ENCODE data around the gene ZAP70. TPM values are rescaled to one million over a fixed set of nuclear protein-coding genes. Genes with fewer than 3 reads are reported as not detected.

Gene ZAP70
- total RNA-seq (100 to 1,000 TPM; 449 to 534 (median 468) TPM), total RNA-seq (197 to 770 (median 521) reads per million in 29 experiments)
- total RNA-seq (2013) = 310 TPM

GRCh38 chr2:97713296-97714083 is at the start of gene ZAP70:
TSS of gene ZAP70 (plus strand) at chr2:97713576. CDS start at chr2:97724037, 10,461 bp downstream.
- peak; percentile 77 to 81 (median 78) for ATAC-seq (replicated peaks in 1 of 4)
- under 1% methylated on average over 16 of the region's 21 CpGs for WGBS (ENCODE audit: insufficient coverage)
- Mint-ChIP-seq H3K36me3 (peaks cover 32% of the 10 kb centered on the region), H3K27me3 (no peaks in the 10 kb centered on the region), H3K9me3 (no peaks in the 10 kb centered on the region), H3K27ac (peak within 1 kb of the TSS; percentile 100), H3K4me1 (peaks cover 77 to 90% (median 85%) of the 10 kb centered on the region in 3 donors), H3K4me3 (peak within 1 kb of the TSS; percentile 93 to 98 (median 94))
- Histone ChIP-seq H3K4me3 (ENCODE audit: control insufficient read depth in 1 of 2, extremely low read depth in 1 of 2, low read length in 1 of 2) (peak within 1 kb of the TSS; percentile 89 to 91), H3K27ac (ENCODE audit: low read length) (peak within 1 kb of the TSS; percentile 89), H3K36me3 (ENCODE audit: control insufficient read depth in 2 of 2, extremely low read depth in 1 of 2, insufficient read depth in 1 of 2, low read length in 1 of 2) (peaks cover 5 to 23% of the 10 kb centered on the region in 2 donors), H3K9me3 (no peaks in the 10 kb centered on the region), H3K27me3 (replicated peaks in 1 of 2; ENCODE audit: control insufficient read depth in 2 of 2, extremely low read depth in 1 of 2, insufficient read depth in 2 of 2, low read length in 1 of 2) (peaks cover 0 to 2% of the 10 kb centered on the region in 2 experiments), H3K4me1 (ENCODE audit: control insufficient read depth in 1 of 2, extremely low read depth in 1 of 2, insufficient read depth in 2 of 2, low read length in 2 of 2) (peaks cover 52 to 84% of the 10 kb centered on the region in 2 experiments)
- CTCF ChIA-PET = interaction anchor here in 1 of 2 donors (0.6 to 1.2 kb wide), 3 partner anchors 9 to 68 kb away, joined by 3 read pairs; partner anchors contain the start of gene COX5B
- POLR2A ChIA-PET = no interaction called here
- DNase-seq = peak; percentile 48 to 81 (median 60)

- DNase-seq (no peak), ATAC-seq (replicated peaks in 1 of 4) (no peak)
- H3K9me3 Mint-ChIP-seq = no peaks in the 10 kb centered on the region
- ChIA-PET POLR2A (interaction anchor here (0.7 to 4.2 kb wide), 5 partner anchors 15 to 795 kb away, joined by 3 to 45 read pairs (median 3); partner anchors contain the start of gene COX5B (in 2 of the 2)), CTCF (interaction anchor here in 1 of 2 donors (0.8 to 4.2 kb wide), 6 partner anchors 18 to 79 kb away, joined by 5 to 38 read pairs (median 8); partner anchors contain the start of gene COX5B)
- H3K4me1 Mint-ChIP-seq = peaks cover 32 to 35% (median 34%) of the 10 kb centered on the region in 3 donors
- H3K36me3 Mint-ChIP-seq = peaks cover 6% of the 10 kb centered on the region
- under 1% methylated on average over 46 of the region's 46 CpGs for WGBS (ENCODE audit: insufficient coverage)
- Histone ChIP-seq H3K9me3 (no peaks in the 10 kb centered on the region), H3K4me3 (ENCODE audit: control insufficient read depth in 1 of 2, extremely low read depth in 1 of 2, low read length in 1 of 2) (peak overlapping the region; percentile 67 to 88), H3K27me3 (replicated peaks in 1 of 2; ENCODE audit: control insufficient read depth in 2 of 2, extremely low read depth in 1 of 2, insufficient read depth in 2 of 2, low read length in 1 of 2) (no peaks in the 10 kb centered on the region), H3K27ac (ENCODE audit: low read length) (peak overlapping the region; percentile 78), H3K4me1 (ENCODE audit: control insufficient read depth in 1 of 2, extremely low read depth in 1 of 2, insufficient read depth in 2 of 2, low read length in 2 of 2) (peaks cover 6 to 40% of the 10 kb centered on the region in 2 experiments), H3K36me3 (ENCODE audit: control insufficient read depth in 2 of 2, extremely low read depth in 1 of 2, insufficient read depth in 1 of 2, low read length in 1 of 2) (peaks cover 7 to 22% of the 10 kb centered on the region in 2 donors)
- peak overlapping the region; percentile 85 to 95 (median 95) for H3K4me3 Mint-ChIP-seq
- no peaks in the 10 kb centered on the region for H3K27me3 Mint-ChIP-seq
- H3K27ac Mint-ChIP-seq = no peak overlapping the region
Observed at GRCh38 chr2:97663626-97663961, 49.8 kb upstream of the ZAP70 start.

- H3K4me3 Mint-ChIP-seq = peak within 1 kb of the TSS; percentile 90 to 95 (median 95)
- peaks cover 32 to 35% (median 32%) of the 10 kb centered on the region in 3 donors for H3K4me1 Mint-ChIP-seq
- no peaks in the 10 kb centered on the region for H3K27me3 Mint-ChIP-seq
- ChIA-PET CTCF (interaction anchor here in 1 of 2 donors (0.8 to 4.2 kb wide), 8 partner anchors 14 to 79 kb away, joined by 3 to 38 read pairs (median 10); partner anchors contain the start of gene COX5B), POLR2A (interaction anchor here (0.7 to 4.2 kb wide), 4 partner anchors 16 to 796 kb away, joined by 3 to 45 read pairs (median 4); partner anchors contain the start of gene COX5B (in 2 of the 2))
- ATAC-seq (replicated peaks in 1 of 4) = peak; percentile 88 to 95 (median 92)
- peak within 1 kb of the TSS; percentile 96 for H3K27ac ChIP-seq (ENCODE audit: low read length)
- H3K4me1 ChIP-seq (ENCODE audit: control insufficient read depth in 1 of 2, extremely low read depth in 1 of 2, insufficient read depth in 2 of 2, low read length in 2 of 2) = peaks cover 6 to 40% of the 10 kb centered on the region in 2 experiments
- H3K9me3 ChIP-seq = no peaks in the 10 kb centered on the region
- no peaks in the 10 kb centered on the region for H3K27me3 ChIP-seq (replicated peaks in 1 of 2; ENCODE audit: control insufficient read depth in 2 of 2, extremely low read depth in 1 of 2, insufficient read depth in 2 of 2, low read length in 1 of 2)
- H3K36me3 ChIP-seq (ENCODE audit: control insufficient read depth in 2 of 2, extremely low read depth in 1 of 2, insufficient read depth in 1 of 2, low read length in 1 of 2) = peaks cover 7 to 17% of the 10 kb centered on the region in 2 donors
- DNase-seq = peak; percentile 89 to 99 (median 97)
- 0% methylated on average over 51 of the region's 60 CpGs for WGBS (ENCODE audit: insufficient coverage)
- H3K36me3 Mint-ChIP-seq = peaks cover 5% of the 10 kb centered on the region
- H3K27ac Mint-ChIP-seq = peak within 1 kb of the TSS; percentile 95 to 98
- H3K9me3 Mint-ChIP-seq = no peaks in the 10 kb centered on the region
- H3K4me3 ChIP-seq (ENCODE audit: control insufficient read depth in 1 of 2, extremely low read depth in 1 of 2, low read length in 1 of 2) = peak within 1 kb of the TSS; percentile 67 to 92
Observed at GRCh38 chr2:97663962-97664635, 49.3 kb upstream of the ZAP70 start, which contains the start of gene ACTR1B. TSS of gene ACTR1B (minus strand) at chr2:97664044. CDS start at chr2:97663890, 154 bp downstream.

GRCh38 chr2:97664636-97664970 is 48.8 kb upstream of the ZAP70 start:
- Mint-ChIP-seq H3K27me3 (no peaks in the 10 kb centered on the region), H3K4me3 (peak overlapping the region; percentile 87 to 95 (median 90)), H3K9me3 (no peaks in the 10 kb centered on the region), H3K27ac (peak overlapping the region; percentile 90 to 98), H3K36me3 (peaks cover 5% of the 10 kb centered on the region), H3K4me1 (peaks cover 31 to 35% (median 32%) of the 10 kb centered on the region in 3 donors)
- no peak for ATAC-seq (replicated peaks in 1 of 4)
- ChIA-PET POLR2A (interaction anchor here in 1 of 2 donors (1.0 to 4.2 kb wide), 2 partner anchors 16 to 18 kb away, joined by 3 to 45 read pairs; partner anchors contain the start of gene COX5B), CTCF (interaction anchor here in 1 of 2 donors (1.1 to 4.2 kb wide), 7 partner anchors 15 to 74 kb away, joined by 3 to 38 read pairs (median 10); partner anchors contain the start of gene COX5B)
- WGBS (ENCODE audit: insufficient coverage) = 4% methylated on average over 17 of the region's 21 CpGs
- peaks cover 6 to 39% of the 10 kb centered on the region in 2 experiments for H3K4me1 ChIP-seq (ENCODE audit: control insufficient read depth in 1 of 2, extremely low read depth in 1 of 2, insufficient read depth in 2 of 2, low read length in 2 of 2)
- peak in 1 of 35 experiments; percentile 10 for DNase-seq
- H3K27ac ChIP-seq (ENCODE audit: low read length) = peak overlapping the region; percentile 96
- peaks cover 7 to 12% of the 10 kb centered on the region in 2 donors for H3K36me3 ChIP-seq (ENCODE audit: control insufficient read depth in 2 of 2, extremely low read depth in 1 of 2, insufficient read depth in 1 of 2, low read length in 1 of 2)
- H3K4me3 ChIP-seq (ENCODE audit: control insufficient read depth in 1 of 2, extremely low read depth in 1 of 2, low read length in 1 of 2) = peak overlapping the region; percentile 66 to 92
- no peaks in the 10 kb centered on the region for H3K27me3 ChIP-seq (replicated peaks in 1 of 2; ENCODE audit: control insufficient read depth in 2 of 2, extremely low read depth in 1 of 2, insufficient read depth in 2 of 2, low read length in 1 of 2)
- no peaks in the 10 kb centered on the region for H3K9me3 ChIP-seq

GRCh38 chr2:97669448-97669847 is 43.9 kb upstream of the ZAP70 start, which contains the start of gene C2orf92:
TSS of gene C2orf92 (plus strand) at chr2:97669713. CDS start at chr2:97669789, 76 bp downstream.
- Mint-ChIP-seq H3K36me3 (no peaks in the 10 kb centered on the region), H3K4me3 (no peak within 1 kb of the TSS), H3K4me1 (peaks cover 0 to 9% (median 7%) of the 10 kb centered on the region in 3 donors), H3K27ac (no peak within 1 kb of the TSS), H3K27me3 (no peaks in the 10 kb centered on the region), H3K9me3 (no peaks in the 10 kb centered on the region)
- H3K27ac ChIP-seq (ENCODE audit: low read length) = no peak within 1 kb of the TSS
- DNase-seq (no peak), ATAC-seq (replicated peaks in 1 of 4) (no peak)
- no peak within 1 kb of the TSS for H3K4me3 ChIP-seq (ENCODE audit: control insufficient read depth in 1 of 2, extremely low read depth in 1 of 2, low read length in 1 of 2)
- no peaks in the 10 kb centered on the region for H3K36me3 ChIP-seq (ENCODE audit: control insufficient read depth in 2 of 2, extremely low read depth in 1 of 2, insufficient read depth in 1 of 2, low read length in 1 of 2)
- POLR2A ChIA-PET = interaction anchor here in 1 of 2 donors (0.5 kb wide), 1 partner anchor 135 kb away, joined by 4 read pairs; no protein-coding TSS in a partner anchor
- H3K27me3 ChIP-seq (replicated peaks in 1 of 2; ENCODE audit: control insufficient read depth in 2 of 2, extremely low read depth in 1 of 2, insufficient read depth in 2 of 2, low read length in 1 of 2) = peaks cover 0 to 3% of the 10 kb centered on the region in 2 experiments
- WGBS (ENCODE audit: insufficient coverage) = 97% methylated on average over 4 of the region's 6 CpGs
- H3K4me1 ChIP-seq (ENCODE audit: control insufficient read depth in 1 of 2, extremely low read depth in 1 of 2, insufficient read depth in 2 of 2, low read length in 2 of 2) = peaks cover 0 to 6% of the 10 kb centered on the region in 2 experiments
- CTCF ChIA-PET = no interaction called here
- no peaks in the 10 kb centered on the region for H3K9me3 ChIP-seq

Measured in T-cell (primary cell).